ENCODE data around the gene SH3BGRL.

Gene SH3BGRL

GRCh38 chrX:81240701-81241331 is 38.9 kb downstream of the SH3BGRL start:
- Histone ChIP-seq H3K4me3 (ENCODE audit: low read depth in 1 of 2, low read length in 2 of 2) (no peak overlapping the region), H3K4me2 (ENCODE audit: insufficient read depth, low read length) (no peak overlapping the region), H3K27ac (ENCODE audit: low read length) (no peak overlapping the region), H3K27me3 (ENCODE audit: insufficient read depth, low read length, poor library complexity) (no peaks in the 10 kb centered on the region), H3K79me2 (ENCODE audit: insufficient read depth, low read length) (peaks cover 3% of the 10 kb centered on the region; the same call in 1 of the 2 replicates), H4K20me1 (ENCODE audit: insufficient read depth, low read length) (no peaks in the 10 kb centered on the region), H3K9ac (ENCODE audit: low read depth, low read length) (no peak overlapping the region), H3K36me3 (ENCODE audit: insufficient read depth, low read length) (peaks cover 29% of the 10 kb centered on the region), H3K4me1 (ENCODE audit: insufficient read depth, low read length) (no peaks in the 10 kb centered on the region), H3K9me3 (ENCODE audit: insufficient read depth, low read length, severe bottlenecking) (peaks cover 10% of the 10 kb centered on the region), H2AFZ (ENCODE audit: low read depth, low read length) (no peak overlapping the region)
- DNase-seq (no peak), ATAC-seq (ENCODE audit: insufficient read depth, low read depth) (no peak)
- TF ChIP-seq CTCF (IDR thresholded peaks at IDR 0.05; ENCODE audit: borderline replicate concordance, extremely low read depth, low read length, poor library complexity, severe bottlenecking) (no peak), EZH2 (IDR thresholded peaks at IDR 0.05; ENCODE audit: borderline replicate concordance, low read depth, low read length, severe bottlenecking) (no peak)

GRCh38 chrX:81241753-81242152 is 39.9 kb downstream of the SH3BGRL start:
- H3K4me1 ChIP-seq (ENCODE audit: insufficient read depth, low read length): no peaks in the 10 kb centered on the region
- peaks cover 10% of the 10 kb centered on the region for H3K9me3 ChIP-seq (ENCODE audit: insufficient read depth, low read length, severe bottlenecking)
- no peak overlapping the region for H3K4me3 ChIP-seq (ENCODE audit: low read depth in 1 of 2, low read length in 2 of 2)
- peaks cover 3% of the 10 kb centered on the region; the same call in 1 of the 2 replicates for H3K79me2 ChIP-seq (ENCODE audit: insufficient read depth, low read length)
- H3K4me2 ChIP-seq (ENCODE audit: insufficient read depth, low read length): no peak overlapping the region
- no peaks in the 10 kb centered on the region for H3K27me3 ChIP-seq (ENCODE audit: insufficient read depth, low read length, poor library complexity)
- H3K9ac ChIP-seq (ENCODE audit: low read depth, low read length): no peak overlapping the region
- DNase-seq (no peak), ATAC-seq (ENCODE audit: insufficient read depth, low read depth) (no peak)
- no peak overlapping the region for H3K27ac ChIP-seq (ENCODE audit: low read length)
- H2AFZ ChIP-seq (ENCODE audit: low read depth, low read length): no peak overlapping the region
- H3K36me3 ChIP-seq (ENCODE audit: insufficient read depth, low read length): peaks cover 29% of the 10 kb centered on the region
- TF ChIP-seq CTCF (IDR thresholded peaks at IDR 0.05; ENCODE audit: borderline replicate concordance, extremely low read depth, low read length, poor library complexity, severe bottlenecking) (no peak), EZH2 (IDR thresholded peaks at IDR 0.05; ENCODE audit: borderline replicate concordance, low read depth, low read length, severe bottlenecking) (no peak)
- no peaks in the 10 kb centered on the region for H4K20me1 ChIP-seq (ENCODE audit: insufficient read depth, low read length)

- Histone ChIP-seq H3K27me3 (ENCODE audit: insufficient read depth, low read length, poor library complexity) (no peaks in the 10 kb centered on the region), H3K9ac (ENCODE audit: low read depth, low read length) (no peak overlapping the region), H3K27ac (ENCODE audit: low read length) (no peak overlapping the region), H3K79me2 (ENCODE audit: insufficient read depth, low read length) (peaks cover 7% of the 10 kb centered on the region; the same call in 1 of the 2 replicates), H2AFZ (ENCODE audit: low read depth, low read length) (no peak overlapping the region), H3K4me1 (ENCODE audit: insufficient read depth, low read length) (no peaks in the 10 kb centered on the region), H3K4me2 (ENCODE audit: insufficient read depth, low read length) (no peak overlapping the region), H3K9me3 (ENCODE audit: insufficient read depth, low read length, severe bottlenecking) (no peaks in the 10 kb centered on the region), H3K4me3 (ENCODE audit: low read depth in 1 of 2, low read length in 2 of 2) (no peak overlapping the region), H4K20me1 (ENCODE audit: insufficient read depth, low read length) (no peaks in the 10 kb centered on the region), H3K36me3 (ENCODE audit: insufficient read depth, low read length) (no peaks in the 10 kb centered on the region)
- DNase-seq (no peak), ATAC-seq (ENCODE audit: insufficient read depth, low read depth) (no peak)
- no peak for TF ChIP-seq EZH2 (IDR thresholded peaks at IDR 0.05; ENCODE audit: borderline replicate concordance, low read depth, low read length, severe bottlenecking)
- no peak for TF ChIP-seq CTCF (IDR thresholded peaks at IDR 0.05; ENCODE audit: borderline replicate concordance, extremely low read depth, low read length, poor library complexity, severe bottlenecking)
Observed at GRCh38 chrX:81255876-81256275, 54.0 kb downstream of the SH3BGRL start.
